ENCODE data around the gene FREM1.
"Not testable (repeated sequence)": the region's sequence is repeated elsewhere in the genome, so short reads cannot be mapped to it uniquely, and the experiment has no call there.

Gene FREM1, protein sequence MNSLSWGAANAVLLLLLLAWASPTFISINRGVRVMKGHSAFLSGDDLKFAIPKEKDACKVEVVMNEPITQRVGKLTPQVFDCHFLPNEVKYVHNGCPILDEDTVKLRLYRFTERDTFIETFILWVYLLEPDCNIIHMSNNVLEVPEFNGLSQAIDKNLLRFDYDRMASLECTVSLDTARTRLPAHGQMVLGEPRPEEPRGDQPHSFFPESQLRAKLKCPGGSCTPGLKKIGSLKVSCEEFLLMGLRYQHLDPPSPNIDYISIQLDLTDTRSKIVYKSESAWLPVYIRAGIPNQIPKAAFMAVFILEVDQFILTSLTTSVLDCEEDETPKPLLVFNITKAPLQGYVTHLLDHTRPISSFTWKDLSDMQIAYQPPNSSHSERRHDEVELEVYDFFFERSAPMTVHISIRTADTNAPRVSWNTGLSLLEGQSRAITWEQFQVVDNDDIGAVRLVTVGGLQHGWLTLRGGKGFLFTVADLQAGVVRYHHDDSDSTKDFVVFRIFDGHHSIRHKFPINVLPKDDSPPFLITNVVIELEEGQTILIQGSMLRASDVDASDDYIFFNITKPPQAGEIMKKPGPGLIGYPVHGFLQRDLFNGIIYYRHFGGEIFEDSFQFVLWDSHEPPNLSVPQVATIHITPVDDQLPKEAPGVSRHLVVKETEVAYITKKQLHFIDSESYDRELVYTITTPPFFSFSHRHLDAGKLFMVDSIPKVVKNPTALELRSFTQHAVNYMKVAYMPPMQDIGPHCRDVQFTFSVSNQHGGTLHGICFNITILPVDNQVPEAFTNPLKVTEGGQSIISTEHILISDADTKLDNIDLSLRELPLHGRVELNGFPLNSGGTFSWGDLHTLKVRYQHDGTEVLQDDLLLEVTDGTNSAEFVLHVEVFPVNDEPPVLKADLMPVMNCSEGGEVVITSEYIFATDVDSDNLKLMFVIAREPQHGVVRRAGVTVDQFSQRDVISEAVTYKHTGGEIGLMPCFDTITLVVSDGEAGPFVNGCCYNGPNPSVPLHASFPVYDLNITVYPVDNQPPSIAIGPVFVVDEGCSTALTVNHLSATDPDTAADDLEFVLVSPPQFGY (N-terminal part only)

DNA sequence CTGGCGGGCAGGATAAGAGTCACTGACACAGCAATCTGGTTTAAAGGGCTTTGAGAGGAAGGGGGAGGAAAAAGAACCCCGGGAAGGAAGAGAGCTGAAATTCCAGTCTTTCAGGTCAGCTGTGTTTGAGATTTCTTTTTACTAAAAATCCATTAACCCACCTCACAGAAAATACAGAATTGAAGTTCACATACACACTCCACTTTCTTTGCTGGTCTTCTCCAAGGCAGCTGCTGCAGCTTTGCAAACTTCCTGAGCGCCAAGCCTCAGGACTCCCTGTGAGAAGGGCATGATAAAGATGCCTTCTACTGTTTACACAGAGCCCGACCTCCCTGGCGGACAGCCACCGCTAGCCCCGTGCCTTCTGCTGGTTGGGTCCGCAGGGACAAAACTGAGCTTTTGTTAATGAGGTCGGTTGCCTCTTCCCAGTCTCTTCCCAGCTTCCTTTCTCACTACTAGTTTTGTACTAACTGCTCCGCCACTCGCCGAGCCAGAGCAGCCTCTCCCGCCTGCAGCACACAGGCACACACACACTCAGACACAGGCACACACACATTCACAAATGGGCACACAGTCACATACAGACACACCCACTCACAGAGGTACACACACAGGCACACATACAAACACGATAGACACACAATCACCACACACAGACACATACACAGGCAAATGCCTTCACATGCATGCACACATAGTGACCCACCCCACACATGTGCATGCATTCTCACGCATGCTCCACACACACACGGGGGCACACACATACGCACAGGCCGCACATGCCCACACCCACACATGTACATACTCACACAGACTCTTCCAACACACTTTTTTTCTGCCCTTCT lies at the start of gene FREM1:
FREM1 (minus strand) TSS at position 468 of the 845 bp plus-strand sequence. CDS start 41,451 bp downstream, outside the sequence.
- DNase-seq = peak; percentile 5

DNA sequence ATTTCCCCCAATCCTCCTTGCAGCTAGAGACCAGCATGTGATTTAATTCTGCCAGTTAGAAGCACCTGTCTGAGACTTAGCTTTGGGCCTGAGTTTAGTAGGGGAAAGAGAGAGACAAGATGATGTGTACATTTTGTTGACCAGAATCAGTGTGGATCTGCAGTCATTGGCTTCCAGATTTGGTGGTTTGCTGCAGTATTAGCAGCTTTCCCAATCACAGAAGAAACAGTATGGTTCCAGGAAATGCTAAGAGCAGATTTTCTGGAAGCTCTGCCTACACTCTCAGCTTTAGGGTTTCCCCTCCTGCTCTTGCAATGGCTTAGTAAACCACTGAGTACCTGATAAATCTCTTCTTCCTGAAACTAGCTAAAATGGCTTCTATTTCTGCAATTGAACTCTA lies 48.8 kb upstream of the FREM1 start:
- no peak for DNase-seq

DNA sequence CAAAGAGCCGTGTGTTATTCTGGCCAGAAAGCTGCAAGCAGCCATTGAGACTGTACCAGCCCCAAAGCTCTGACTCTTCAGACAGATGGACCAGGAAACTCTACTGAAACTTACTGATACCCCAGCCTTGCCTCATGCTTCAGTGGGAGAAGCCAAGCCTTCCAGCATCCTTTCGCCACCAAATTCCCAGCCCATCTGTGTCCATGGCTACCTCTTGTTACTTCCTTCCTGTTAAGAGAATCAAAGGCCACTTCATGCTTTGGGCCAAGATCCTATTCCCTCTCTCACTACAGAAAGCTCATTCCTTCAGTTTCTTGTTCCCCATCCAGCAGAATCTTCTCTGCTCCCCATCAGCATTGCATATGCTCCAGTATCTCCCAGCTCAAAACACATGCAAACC lies 46.9 kb upstream of the FREM1 start:
- no peak for DNase-seq

DNA sequence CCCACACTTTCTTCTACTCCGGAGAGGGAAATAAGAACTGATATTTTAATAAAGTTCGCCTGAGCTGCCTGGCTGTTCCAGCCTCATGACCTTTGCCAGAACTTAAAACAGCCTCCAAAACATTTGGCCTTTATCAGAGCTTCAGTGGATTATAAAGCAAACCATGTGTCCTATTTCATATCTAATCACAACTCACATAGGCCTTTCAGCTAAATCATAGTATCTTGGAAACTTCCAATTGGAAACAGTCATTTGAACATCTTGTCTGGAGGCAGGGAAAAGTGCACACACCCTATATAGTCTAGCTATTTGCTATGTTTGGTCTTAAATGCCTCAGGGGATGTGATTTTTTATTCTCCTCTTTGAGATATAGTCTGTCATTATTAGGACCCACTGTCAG lies 46.0 kb upstream of the FREM1 start:
- DNase-seq = no peak

DNA sequence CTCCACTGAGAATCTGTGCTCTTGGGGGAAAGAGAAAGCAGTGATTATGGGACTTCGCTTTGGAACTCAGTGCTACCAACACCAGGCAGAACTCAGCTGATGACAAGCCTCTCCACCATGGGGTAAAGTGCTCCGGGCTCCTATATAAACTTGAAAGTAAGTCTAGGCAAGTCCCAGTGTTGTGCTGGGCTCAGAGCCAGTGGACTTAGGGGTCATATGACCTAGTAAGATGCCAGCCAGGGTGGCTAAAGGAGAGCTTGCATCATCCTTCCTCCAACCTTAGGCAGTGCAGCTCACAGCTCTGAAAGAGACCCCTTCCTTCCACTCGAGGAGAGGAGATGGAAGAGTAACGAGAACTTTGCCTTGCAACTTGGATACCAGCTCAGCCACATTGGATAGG lies 35.1 kb upstream of the FREM1 start:
- DNase-seq = no peak

DNA sequence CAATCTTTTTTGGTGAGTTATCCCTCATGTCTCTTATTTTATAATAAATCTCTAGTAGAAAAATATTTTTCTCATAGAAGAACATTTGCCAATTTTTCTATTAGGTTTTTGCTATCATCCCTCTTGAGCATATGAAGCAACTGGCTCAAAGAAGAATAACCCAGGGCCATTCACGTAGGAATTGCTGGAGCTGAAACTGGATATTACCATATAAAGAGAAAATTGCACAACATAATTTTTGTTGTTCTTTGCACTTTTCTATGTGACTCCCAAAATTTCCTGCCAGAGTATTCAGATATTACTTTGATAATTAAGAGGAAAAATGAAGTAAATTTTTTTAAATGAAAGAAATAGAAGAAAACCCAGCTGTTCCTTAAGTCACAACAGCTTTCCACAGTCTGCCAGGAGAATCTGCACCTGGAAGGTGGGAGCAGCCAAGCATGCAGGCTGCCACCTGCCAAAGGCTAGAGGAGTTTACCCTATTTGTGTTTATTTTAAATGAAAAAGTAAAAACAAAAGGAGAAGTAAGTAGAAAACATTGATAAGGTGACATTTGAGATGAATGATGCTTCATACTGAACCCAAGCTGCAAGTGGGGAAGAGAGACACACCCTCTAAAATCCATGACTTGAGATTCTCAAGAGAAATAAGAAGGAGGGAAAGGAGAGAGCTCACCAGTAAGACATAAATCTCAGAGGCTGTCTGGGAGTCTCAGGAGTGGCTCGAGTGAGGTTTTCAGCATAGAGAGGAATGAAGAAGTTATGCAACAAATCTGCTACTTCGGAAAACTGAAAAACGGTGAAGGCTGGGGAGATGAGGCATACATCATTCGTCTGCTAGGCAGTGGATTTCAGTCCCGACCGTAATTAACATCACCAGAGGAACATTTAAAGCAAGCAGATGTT lies 31.5 kb upstream of the FREM1 start:
- DNase-seq = no peak

DNA sequence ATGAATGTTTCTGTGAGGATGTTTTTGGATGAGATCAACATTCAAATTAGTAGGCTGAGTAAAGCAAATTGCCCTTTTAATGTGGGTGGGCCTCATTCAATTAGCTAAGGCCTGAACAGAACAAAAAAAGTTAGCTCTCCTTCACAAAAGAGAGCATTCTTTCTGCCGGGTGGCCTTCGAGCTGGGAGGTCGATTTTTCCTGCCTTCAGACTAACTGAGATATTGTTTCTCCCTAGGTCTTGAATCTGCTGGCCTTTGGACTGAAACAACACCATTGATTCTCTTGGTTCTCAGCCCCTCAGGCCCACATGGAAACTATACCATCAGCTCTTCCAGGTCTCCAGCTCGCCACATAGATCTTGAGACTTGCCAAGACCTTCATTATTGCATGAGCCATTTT lies 29.1 kb upstream of the FREM1 start:
- DNase-seq = no peak

DNA sequence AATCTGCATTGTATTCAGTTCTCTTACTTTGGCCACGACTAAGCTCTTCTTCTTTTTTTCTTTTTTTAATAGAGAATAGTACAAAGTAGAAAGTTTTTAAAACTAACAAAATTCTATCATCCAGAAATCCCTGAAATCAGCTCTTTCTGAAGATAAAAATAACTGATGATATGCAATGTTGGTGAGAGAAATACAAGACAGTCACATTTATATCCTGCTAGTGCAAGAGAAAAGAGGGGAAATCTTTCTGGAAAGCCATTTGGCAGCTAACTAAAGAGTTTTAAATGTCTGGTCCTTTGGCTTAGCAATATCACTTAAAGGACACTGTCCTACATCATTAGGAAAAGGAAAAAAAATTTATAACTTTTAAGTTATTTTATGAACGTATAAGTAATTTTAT lies 27.0 kb upstream of the FREM1 start:
- DNase-seq = no peak

DNA sequence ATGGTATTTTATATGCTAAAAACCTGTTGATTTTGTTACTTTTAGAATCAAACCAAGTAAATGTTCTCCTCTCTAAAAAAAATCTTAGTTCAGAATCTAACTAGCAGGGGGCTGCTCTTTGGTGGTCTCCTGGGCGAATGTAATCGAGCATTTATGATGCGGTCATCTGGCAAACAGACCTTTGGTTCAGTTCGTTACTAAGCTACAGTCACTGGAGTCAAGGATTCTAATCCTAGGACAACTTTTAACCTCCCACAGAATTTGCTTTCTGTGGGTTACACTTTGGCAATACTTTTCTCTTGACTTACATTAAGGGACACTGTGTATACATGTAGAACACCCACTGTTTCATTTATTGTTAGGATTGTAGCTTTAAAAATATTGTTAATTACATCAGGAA lies 26.3 kb upstream of the FREM1 start:
- no peak for DNase-seq

DNA sequence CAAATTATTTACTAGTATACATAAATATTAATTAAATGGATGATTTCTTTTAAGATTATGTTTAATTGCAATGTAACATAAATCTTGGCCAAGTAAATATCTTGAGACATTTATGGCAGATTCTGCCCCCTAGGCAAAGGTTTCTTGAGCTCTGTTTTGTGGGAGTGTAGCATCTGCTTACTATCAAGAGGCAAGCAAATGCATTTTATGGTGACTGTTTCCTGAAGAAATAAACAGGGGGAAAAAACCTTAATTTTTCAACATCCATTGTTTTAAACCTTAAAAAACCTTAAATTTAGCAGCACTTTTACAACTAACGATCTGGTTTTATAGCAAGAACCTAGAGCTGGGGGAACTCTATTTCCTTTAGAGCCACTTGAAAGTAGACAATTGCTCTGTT lies 25.7 kb upstream of the FREM1 start:
- no peak for DNase-seq

DNA sequence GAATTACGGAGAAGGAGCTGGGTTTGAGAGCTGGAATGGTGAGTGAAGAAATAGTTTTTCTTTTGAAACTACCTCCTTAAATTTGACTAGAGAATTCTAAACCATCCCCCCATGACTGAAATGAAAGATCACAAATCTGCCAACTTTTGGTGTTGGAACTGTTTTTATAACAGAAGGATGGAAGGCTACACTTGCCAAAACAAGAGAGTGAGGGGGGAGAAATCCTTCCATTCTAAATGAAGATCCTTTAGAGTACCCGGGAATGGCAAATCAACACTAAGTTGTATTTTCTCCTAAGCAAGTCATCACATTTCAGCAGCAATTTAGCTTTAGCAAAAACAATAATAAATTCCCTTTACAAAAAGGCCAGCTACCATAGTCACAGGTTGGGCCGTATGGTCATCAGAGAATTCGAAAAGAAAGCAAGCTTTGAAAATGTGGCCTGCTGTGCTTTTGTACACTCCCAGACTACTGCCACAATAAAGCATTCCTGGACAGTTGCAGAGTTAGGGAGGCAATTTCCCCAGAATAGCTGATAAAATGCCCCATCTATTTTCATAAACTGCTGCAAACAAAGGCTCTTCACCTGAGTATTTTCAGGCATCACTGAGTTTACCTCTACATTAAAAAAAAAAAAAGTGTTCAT lies 25.0 kb upstream of the FREM1 start:
- DNase-seq = no peak

DNA sequence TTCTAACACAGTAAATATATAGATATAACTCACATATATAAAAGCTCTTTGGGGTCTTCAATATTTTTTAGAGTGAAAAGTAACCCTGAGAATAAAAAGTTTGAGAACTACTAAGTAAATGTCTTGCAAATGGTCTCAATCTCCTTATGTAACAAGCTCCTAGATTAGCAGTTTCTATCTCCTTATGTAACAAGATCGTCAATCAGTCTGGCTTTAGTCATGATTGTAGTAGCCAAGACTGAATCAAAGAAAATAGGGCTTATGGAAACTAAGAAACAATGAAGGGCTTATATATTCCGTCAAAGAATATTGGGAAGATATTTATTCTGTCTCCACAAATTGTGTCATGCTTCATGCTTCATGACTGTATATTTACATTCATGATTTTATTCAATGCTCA lies 22.4 kb upstream of the FREM1 start:
- DNase-seq = no peak

DNA sequence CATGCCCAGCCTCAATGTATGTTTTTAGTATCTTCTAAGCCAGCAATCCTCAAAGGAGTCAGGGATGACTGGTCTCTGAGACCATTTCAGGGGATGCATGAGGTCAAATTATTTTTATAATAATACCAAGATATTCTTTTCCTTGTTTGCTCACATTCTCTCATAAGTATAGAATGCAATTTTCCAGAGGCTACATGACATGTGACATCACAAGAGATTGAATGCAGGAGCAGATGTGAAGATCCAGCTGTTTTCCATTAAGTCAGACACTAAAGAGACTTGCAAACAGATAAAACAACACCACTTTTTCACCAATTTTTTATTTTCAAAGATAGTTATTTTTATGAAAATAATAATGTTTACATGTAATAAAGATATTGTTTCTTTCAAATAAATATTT lies 22.0 kb upstream of the FREM1 start:
- DNase-seq = no peak

DNA sequence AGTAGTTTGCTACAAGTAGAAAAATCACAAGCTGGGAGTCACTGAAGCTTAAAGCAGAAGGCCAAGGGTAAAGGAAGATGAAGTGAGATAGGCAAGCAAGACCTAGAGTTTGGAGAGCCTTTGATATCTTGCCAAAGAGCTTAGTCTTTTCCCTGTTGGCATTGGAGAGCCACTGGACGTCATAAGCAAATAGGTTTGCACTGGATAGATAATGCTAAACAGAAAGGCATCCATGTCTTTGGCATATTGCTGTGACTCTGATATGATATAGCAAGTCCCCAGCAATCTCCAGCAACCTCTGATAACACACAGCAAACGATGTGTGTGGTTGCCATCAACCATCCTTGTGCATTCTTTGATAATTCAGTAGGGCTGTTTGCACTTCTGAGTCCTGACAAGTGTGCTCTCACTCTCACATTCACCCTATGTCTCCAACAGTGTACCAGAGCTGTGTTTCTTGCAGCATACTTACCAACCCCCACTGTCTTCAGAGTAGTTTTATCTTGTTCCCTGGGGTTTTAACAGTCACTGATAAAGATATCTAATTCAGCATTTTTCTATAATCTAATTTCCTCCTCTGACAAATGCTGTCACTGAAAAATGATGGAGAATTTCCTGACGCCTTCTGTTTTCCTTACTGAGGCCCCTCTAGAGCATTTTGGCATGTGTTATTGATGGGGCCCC lies 16.9 kb upstream of the FREM1 start:
- no peak for DNase-seq

DNA sequence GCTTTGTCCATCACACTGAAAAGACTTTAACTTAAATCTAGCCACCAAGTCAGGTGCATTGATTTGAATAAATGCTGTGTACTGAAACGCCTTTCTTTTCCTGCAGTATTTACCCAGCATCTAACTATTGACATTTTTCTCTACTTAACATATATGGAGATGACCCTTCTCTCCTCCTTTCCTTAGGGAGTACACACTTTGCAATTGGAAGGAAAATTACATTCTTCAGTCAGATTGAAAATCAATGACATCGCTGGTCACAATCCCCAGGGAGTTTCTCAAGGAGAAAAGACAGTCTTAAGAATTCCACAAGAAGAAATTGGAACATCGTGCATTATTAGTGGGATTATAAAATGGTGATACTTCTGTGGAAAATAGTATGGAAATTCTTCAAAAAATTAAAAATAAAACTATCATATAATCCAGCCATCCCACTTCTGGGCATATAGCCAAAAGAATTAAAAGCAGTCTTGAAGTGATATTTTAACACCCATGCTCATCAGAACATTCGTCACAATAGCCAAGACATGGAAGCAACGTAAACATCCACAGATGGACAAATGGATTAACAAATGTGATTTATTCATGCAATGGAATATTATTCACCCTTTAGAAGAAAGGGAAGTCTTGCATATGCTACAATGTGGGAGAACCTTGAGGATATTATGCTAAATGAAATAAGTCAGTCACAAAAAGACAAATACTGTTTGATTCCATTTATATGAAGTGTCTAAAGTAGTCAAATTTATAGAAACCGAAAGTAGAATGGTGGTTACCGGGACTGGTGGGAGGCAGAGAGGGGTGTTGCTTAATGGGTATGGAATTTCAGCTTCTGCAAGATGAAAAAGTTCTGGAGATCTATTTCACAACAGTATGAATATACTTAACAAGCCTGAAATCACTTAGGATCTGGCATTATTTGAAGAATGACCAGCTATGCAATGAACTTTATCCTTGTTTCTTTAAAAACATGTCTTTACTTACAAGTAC lies 14.3 kb upstream of the FREM1 start:
- no peak for DNase-seq

DNA sequence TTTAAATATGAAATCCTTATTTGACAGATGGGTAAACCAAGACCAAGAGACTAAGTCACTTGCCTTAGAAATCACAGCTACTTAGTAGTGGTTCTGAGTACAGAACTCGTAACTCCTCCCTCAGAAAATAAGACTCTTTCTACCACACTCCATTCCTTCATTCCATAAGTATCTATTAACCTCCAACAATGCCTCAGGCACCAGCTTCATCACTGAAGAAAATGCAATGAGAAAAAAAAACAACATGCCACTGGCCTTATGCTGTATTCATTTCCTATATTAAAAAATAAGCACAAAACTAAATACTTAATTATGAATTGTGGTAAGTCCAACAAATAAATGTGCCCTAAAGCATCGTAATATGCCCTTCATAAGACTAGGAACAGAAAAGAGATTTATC lies 13.5 kb upstream of the FREM1 start:
- DNase-seq = no peak

DNA sequence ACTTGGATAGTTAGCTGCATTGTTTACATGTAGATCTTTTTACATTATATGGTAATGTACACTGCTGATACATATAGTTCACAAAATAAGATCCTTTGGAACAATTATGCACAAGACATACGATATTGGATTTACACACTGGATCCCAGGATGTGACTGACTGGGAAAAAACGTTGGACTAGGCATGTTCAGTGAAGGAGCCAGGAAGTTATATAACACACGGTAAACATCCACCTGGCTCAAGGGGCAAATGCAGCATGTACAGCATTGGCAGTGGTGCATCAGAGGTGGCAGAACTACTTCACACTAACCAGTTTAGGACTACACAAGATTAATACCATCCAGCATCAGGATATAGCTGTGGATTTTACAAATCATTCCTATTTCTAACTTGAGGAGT lies 10.6 kb upstream of the FREM1 start:
- not testable (repeated sequence) for DNase-seq

DNA sequence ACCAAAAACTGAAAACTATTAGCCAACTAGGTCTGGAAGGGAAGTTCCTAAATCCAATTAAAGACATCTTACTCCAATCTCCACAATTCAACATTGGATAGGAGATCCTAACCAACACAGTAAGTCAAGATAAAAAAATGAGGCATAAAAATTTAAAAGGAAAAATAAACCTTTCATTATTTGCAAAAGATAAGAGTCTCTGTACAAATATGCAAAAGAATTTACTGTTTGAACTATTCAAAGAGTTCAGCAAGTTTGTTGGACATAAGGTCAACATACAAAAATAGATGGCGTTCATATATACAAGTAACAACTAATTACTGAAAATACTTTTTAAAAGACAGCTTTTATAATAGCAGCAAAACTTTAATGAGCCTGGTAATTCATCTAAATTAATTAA lies 3.1 kb upstream of the FREM1 start:
- DNase-seq = no peak

DNA sequence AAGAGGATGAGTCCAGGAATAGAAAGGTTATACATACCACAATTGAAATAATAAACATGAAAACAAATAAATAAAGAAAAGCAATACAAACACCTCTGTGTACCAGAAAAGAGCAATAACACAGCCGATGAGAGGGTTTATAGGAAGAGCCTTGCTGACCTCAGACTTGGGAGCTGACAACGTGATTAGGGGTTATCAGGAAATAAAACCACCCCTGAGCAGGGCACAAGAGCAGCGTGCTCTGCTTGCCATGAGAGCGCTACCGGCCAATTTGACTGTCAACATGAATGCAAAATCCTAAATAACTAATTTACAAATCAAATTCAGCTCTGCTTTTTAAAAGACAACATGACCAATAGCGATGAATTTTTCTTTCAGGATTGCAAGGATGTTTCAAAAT lies 2.6 kb upstream of the FREM1 start:
- no peak for DNase-seq
